BJ (cell line): ENCODE measurements around the gene GDPD4. TPM values are rescaled to one million over a fixed set of nuclear protein-coding genes. Genes with fewer than 3 reads are reported as not detected.

ENCODE experiments used
- CTCF ChIA-PET: fragments of 350-600 bp; formaldehyde crosslinking; extraction: SDS; loops from one replicate; lab custom pipeline; 2021; ENCODE audit warnings: antibody characterized with exemption, inconsistent platforms; lab: Yijun Ruan, JAX
- POLR2A ChIA-PET: fragments of 300-600 bp; sonication (Branson Sonifier 250); formaldehyde crosslinking; extraction: SDS; loops from one replicate; lab custom pipeline; 2021; ENCODE audit warnings: antibody characterized with exemption; lab: Charles Lee
- DNase-seq: peaks from one replicate; pipeline ENCODE4 v3.0.0-alpha.2; 2011; ENCODE audit warnings: low read depth
- H3K27me3 ChIP-seq: 2 replicates; pipeline ENCODE4 v1.6.0; 2011; ENCODE audit warnings: low read length; ENCODE audit not compliant: control insufficient read depth, insufficient read depth
- H3K36me3 ChIP-seq: 2 replicates; pipeline ENCODE4 v1.5.1; 2011; ENCODE audit warnings: low read length; ENCODE audit not compliant: control insufficient read depth, insufficient read depth
- H3K4me3 ChIP-seq: 2 replicates; pipeline ENCODE4 v1.5.1; 2011; ENCODE audit warnings: low read depth, mild to moderate bottlenecking, control low read depth, low read length
- polyA plus RNA-seq: library from polyadenylated mRNA; depleted of rRNA; stranded (reverse); fragments of >200 nt; gene quantifications from 2 replicates; pipeline ENCODE4 v1.2.3, GENCODE V29; 2011
- TF ChIP-seq, protein P1 (sequence below): IDR thresholded peaks from 2 replicates; pipeline ENCODE4 v1.5.1; 2011; ENCODE audit warnings: low read depth, mild to moderate bottlenecking, control low read depth, inconsistent platforms, low read length, moderate library complexity; ENCODE audit not compliant: insufficient read depth

GDPD4 gene
- polyA plus RNA-seq, 1 experiment: not detected

DNA sequence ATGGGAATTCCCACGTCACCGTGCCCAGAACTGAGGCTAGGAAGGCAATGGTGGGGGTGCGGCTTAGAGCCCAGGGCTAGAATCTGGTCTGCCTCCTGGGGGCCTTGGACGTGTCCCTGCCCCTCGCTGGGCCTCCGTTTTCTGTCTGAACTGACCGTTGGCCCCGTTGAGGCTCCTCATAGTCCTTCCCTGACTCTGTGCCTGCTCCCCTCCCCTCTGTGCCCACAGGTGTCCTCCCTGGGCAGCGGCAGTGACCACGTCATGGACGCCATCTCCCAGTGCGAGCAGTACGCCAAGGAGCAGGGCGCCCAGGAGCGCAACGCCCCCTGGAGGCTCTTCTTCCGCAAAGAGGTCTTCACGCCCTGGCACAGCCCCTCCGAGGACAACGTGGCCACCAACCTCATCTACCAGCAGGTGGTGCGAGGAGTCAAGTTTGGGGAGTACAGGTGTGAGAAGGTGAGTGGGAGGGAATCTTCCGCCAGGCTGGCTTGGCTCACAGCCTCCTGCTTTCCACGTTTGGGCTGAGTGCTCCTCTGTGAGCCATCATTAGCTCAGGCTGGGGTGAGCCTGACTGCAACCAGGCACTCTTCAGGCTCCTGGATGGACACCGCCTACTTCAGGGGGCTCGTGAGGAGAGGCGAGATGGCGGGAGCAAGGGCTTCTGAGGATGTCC is 109.5 kb downstream of the GDPD4 start:
- no peaks in the 10 kb centered on the region for H3K36me3 ChIP-seq
- DNase-seq: no peak
- H3K4me3 ChIP-seq: no peak overlapping the region
- TF ChIP-seq, protein P1, sequence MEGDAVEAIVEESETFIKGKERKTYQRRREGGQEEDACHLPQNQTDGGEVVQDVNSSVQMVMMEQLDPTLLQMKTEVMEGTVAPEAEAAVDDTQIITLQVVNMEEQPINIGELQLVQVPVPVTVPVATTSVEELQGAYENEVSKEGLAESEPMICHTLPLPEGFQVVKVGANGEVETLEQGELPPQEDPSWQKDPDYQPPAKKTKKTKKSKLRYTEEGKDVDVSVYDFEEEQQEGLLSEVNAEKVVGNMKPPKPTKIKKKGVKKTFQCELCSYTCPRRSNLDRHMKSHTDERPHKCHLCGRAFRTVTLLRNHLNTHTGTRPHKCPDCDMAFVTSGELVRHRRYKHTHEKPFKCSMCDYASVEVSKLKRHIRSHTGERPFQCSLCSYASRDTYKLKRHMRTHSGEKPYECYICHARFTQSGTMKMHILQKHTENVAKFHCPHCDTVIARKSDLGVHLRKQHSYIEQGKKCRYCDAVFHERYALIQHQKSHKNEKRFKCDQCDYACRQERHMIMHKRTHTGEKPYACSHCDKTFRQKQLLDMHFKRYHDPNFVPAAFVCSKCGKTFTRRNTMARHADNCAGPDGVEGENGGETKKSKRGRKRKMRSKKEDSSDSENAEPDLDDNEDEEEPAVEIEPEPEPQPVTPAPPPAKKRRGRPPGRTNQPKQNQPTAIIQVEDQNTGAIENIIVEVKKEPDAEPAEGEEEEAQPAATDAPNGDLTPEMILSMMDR: peak; percentile 52
- POLR2A ChIA-PET: no interaction called here
- CTCF ChIA-PET: no interaction called here
- H3K27me3 ChIP-seq: no peaks in the 10 kb centered on the region; the same call in 1 of the 2 replicates

DNA sequence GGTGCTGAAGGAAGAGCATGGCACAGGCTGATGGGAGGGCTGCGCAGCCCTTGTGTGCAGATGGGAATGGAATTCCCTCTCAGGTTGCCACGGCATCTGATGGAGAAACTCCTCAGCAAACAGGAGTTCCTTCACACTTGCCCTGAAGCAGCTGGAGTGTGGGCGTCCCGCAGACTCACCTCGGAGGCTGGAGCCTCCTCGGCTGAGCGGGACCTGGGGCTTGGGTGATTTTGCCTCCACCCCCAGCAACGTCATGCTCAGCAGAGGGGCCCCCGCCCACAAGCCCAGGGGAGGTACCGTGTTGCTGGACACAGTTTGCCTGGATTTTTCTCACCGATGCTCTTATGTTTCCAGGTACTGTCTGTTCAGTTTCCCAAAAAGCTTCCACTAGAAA is 110.1 kb downstream of the GDPD4 start:
- H3K36me3 ChIP-seq: no peaks in the 10 kb centered on the region
- no peak for DNase-seq
- no peaks in the 10 kb centered on the region; the same call in 1 of the 2 replicates for H3K27me3 ChIP-seq
- ChIA-PET CTCF (interaction anchor here (1.7 to 10.7 kb wide), 2 partner anchors 61 to 357 kb away, joined by 5 to 167 read pairs; partner anchors contain the start of gene MYO7A), POLR2A (no interaction called here)
- no peak overlapping the region for H3K4me3 ChIP-seq
- TF ChIP-seq, protein P1: no peak

DNA sequence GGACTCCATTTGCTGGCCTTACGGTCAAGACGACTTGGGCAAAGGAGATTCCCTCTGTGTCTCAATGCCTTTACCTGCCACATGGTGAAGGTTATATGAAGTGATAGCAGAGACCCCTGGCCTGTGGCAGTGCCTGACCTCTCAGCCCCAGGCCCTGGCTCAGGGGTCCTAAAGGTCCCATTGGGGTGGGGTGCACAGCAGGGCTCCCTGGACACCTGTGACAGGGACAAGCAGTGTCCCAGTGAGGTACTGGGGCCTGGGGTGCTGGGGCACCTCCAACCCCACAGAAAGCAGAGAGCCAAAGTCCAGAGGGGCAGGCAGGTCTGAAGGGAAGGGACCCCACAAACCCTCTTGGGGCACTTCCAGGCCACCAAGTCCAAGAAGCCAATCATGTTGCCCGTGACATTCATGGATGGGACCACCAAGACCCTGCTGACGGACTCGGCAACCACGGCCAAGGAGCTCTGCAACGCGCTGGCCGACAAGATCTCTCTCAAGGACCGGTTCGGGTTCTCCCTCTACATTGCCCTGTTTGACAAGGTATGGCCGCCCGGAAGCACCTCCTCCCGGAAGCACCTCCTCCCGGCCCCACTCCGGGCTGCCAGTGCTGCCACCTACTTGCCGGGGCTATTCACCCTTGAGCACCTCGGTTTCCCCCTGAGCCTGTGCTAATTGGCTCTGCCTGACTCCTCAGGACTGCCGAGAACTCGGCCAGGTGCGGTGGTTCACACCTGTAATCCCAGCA is 111.0 kb downstream of the GDPD4 start:
- no peak for DNase-seq
- ChIA-PET POLR2A (no interaction called here), CTCF (interaction anchor here (0.6 to 10.7 kb wide), 6 partner anchors 15 to 358 kb away, joined by 4 to 167 read pairs (median 10); partner anchors contain the start of gene MYO7A)
- Histone ChIP-seq H3K27me3 (no peaks in the 10 kb centered on the region; the same call in 1 of the 2 replicates), H3K4me3 (no peak overlapping the region), H3K36me3 (no peaks in the 10 kb centered on the region)
- TF ChIP-seq, protein P1: no peak

DNA sequence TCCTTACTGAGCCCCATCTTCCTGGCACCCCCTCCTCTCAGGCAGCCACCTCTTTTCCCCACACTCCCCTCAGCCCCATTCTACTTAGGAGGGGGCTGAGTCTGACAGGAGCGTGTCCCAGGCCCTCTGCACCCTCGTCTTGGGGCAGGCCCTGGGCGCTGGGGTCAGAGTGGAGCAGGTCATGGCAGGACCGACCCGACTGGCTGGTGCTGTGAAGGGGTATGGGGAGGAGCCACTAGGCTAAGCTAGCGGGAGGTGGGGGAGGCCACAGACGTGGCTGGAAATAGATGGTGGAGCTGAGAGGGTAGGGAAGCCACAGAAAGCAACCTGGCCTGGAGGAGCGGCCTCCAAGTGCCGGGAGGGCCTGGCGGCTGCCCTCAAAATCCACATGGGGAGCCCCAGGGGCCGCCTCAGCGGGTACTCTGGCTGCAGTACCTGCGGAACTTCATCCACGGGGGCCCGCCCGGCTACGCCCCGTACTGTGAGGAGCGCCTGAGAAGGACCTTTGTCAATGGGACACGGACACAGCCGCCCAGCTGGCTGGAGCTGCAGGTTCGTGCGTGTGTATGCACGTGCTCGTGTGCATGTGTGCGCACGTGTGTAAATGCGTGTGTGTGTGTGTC is 111.8 kb downstream of the GDPD4 start:
- H3K4me3 ChIP-seq: no peak overlapping the region
- TF ChIP-seq, protein P1: no peak
- H3K27me3 ChIP-seq: no peaks in the 10 kb centered on the region; the same call in 1 of the 2 replicates
- DNase-seq: no peak
- ChIA-PET CTCF (interaction anchor here (0.6 to 10.7 kb wide), 16 partner anchors 10 to 469 kb away, joined by 3 to 167 read pairs (median 6); partner anchors contain the start of gene MYO7A), POLR2A (no interaction called here)
- H3K36me3 ChIP-seq: no peaks in the 10 kb centered on the region
